Central memory CD8-positive, alpha-beta T cell (primary cell): ENCODE data around the gene HSD11B2.

Experiments used
- ATAC-seq: fragments of 150-1000 bp; cut with Tn5 transposase; replicated peaks from 2 replicates; pipeline ENCODE4 v1.10.0; 2022; ENCODE audit warnings: mild to moderate bottlenecking, moderate FRiP score, moderate number of reproducible peaks; ENCODE audit not compliant: poor library complexity, severe bottlenecking; ENCODE audit errors: extremely low read depth
- DNase-seq, 2 donors: peaks; one replicate each; pipeline ENCODE4 v3.0.0; 2021; ENCODE audit warnings: low spot score in 2 of 2
- H3K27ac Mint-ChIP-seq: one replicate; pipeline ENCODE4 v1.8.0; 2022; ENCODE audit warnings: low read depth, mild to moderate bottlenecking, moderate library complexity, mixed read lengths
- H3K27me3 Mint-ChIP-seq: one replicate; pipeline ENCODE4 v1.8.0; 2022; ENCODE audit warnings: mixed read lengths
- H3K36me3 Mint-ChIP-seq: one replicate; pipeline ENCODE4 v1.8.0; 2022; ENCODE audit warnings: mild to moderate bottlenecking, moderate library complexity, mixed read lengths; ENCODE audit not compliant: insufficient read depth
- H3K4me1 Mint-ChIP-seq: one replicate; pipeline ENCODE4 v1.8.0; 2022; ENCODE audit warnings: mixed read lengths
- H3K4me3 Mint-ChIP-seq: one replicate; pipeline ENCODE4 v1.8.0; 2022; ENCODE audit warnings: mild to moderate bottlenecking, moderate library complexity, mixed read lengths
- H3K9me3 Mint-ChIP-seq: one replicate; pipeline ENCODE4 v1.8.0; 2022; ENCODE audit warnings: mixed read lengths

The HSD11B2 gene

GRCh38 chr16:67459066-67459860 is 28.3 kb downstream of the HSD11B2 start:
- ATAC-seq (no peak), DNase-seq (no peak)
- peaks cover 4% of the 10 kb centered on the region for H3K36me3 Mint-ChIP-seq
- H3K9me3 Mint-ChIP-seq, result no peaks in the 10 kb centered on the region
- H3K4me3 Mint-ChIP-seq, result no peak overlapping the region
- H3K4me1 Mint-ChIP-seq, result peaks cover 51% of the 10 kb centered on the region
- no peaks in the 10 kb centered on the region for H3K27me3 Mint-ChIP-seq
- peak overlapping the region; percentile 59 for H3K27ac Mint-ChIP-seq

GRCh38 chr16:67459861-67460150 is 28.9 kb downstream of the HSD11B2 start:
- Mint-ChIP-seq H3K4me1 (peaks cover 54% of the 10 kb centered on the region), H3K4me3 (no peak overlapping the region), H3K9me3 (no peaks in the 10 kb centered on the region), H3K27me3 (no peaks in the 10 kb centered on the region), H3K36me3 (peaks cover 5% of the 10 kb centered on the region), H3K27ac (no peak overlapping the region)
- ATAC-seq (no peak), DNase-seq (no peak)

GRCh38 chr16:67460168-67460567 is 29.2 kb downstream of the HSD11B2 start:
- Mint-ChIP-seq H3K4me3 (no peak overlapping the region), H3K4me1 (peaks cover 53% of the 10 kb centered on the region)
- no peak for DNase-seq

GRCh38 chr16:67460961-67461360 is 30.0 kb downstream of the HSD11B2 start:
- Mint-ChIP-seq H3K4me1 (peaks cover 59% of the 10 kb centered on the region), H3K27ac (peak overlapping the region; percentile 19), H3K4me3 (no peak overlapping the region), H3K9me3 (no peaks in the 10 kb centered on the region), H3K36me3 (peaks cover 7% of the 10 kb centered on the region), H3K27me3 (no peaks in the 10 kb centered on the region)
- ATAC-seq (no peak), DNase-seq (no peak)

More at GRCh38 chr16:67460168-67460567, 29.2 kb downstream of the HSD11B2 start:
- Mint-ChIP-seq H3K27ac (no peak overlapping the region), H3K36me3 (peaks cover 6% of the 10 kb centered on the region), H3K27me3 (no peaks in the 10 kb centered on the region), H3K9me3 (no peaks in the 10 kb centered on the region)
- no peak for ATAC-seq

- H3K36me3 Mint-ChIP-seq, result peaks cover 9% of the 10 kb centered on the region
- H3K27me3 Mint-ChIP-seq, result no peaks in the 10 kb centered on the region
- DNase-seq (no peak), ATAC-seq (no peak)
- H3K4me3 Mint-ChIP-seq, result no peak overlapping the region
- H3K27ac Mint-ChIP-seq, result peak overlapping the region; percentile 19
- H3K4me1 Mint-ChIP-seq, result peaks cover 58% of the 10 kb centered on the region
- no peaks in the 10 kb centered on the region for H3K9me3 Mint-ChIP-seq
Observed at GRCh38 chr16:67461600-67462278, 30.8 kb downstream of the HSD11B2 start.

- peaks cover 7% of the 10 kb centered on the region for H3K36me3 Mint-ChIP-seq
- no peak for ATAC-seq
- no peak overlapping the region for H3K27ac Mint-ChIP-seq
- no peaks in the 10 kb centered on the region for H3K27me3 Mint-ChIP-seq
- H3K4me1 Mint-ChIP-seq, result peaks cover 57% of the 10 kb centered on the region
- no peak for DNase-seq
- H3K9me3 Mint-ChIP-seq, result no peaks in the 10 kb centered on the region
- H3K4me3 Mint-ChIP-seq, result no peak overlapping the region
Observed at GRCh38 chr16:67462279-67462655, 31.3 kb downstream of the HSD11B2 start.

- no peak for ATAC-seq
- H3K36me3 Mint-ChIP-seq, result peaks cover 12% of the 10 kb centered on the region
- H3K27ac Mint-ChIP-seq, result no peak overlapping the region
- peaks cover 60% of the 10 kb centered on the region for H3K4me1 Mint-ChIP-seq
- no peaks in the 10 kb centered on the region for H3K9me3 Mint-ChIP-seq
- DNase-seq, result no peak
- H3K27me3 Mint-ChIP-seq, result no peaks in the 10 kb centered on the region
- no peak overlapping the region for H3K4me3 Mint-ChIP-seq
Observed at GRCh38 chr16:67463059-67463458, 32.1 kb downstream of the HSD11B2 start.

DNA sequence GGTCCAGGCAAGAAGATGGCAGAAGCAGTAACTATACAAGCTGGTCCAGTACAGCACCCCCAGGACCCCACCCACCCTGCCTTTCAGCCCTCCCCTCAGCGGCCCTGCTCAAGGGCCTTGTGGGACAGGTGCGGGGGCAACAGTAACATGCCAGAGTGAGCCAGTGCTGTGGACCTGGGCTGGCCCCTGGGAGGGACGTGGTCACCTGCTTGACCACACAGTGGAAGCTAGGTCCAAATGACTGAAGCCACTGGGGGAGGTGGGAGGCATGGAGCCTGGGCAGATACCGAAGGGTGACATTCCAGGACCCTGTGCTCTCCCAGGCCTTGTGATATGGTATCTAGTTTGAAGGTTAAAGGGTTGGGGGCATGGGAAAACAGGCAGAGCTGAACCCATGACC is 32.8 kb downstream of the HSD11B2 start:
- Mint-ChIP-seq H3K9me3 (no peaks in the 10 kb centered on the region), H3K4me3 (no peak overlapping the region), H3K36me3 (peaks cover 10% of the 10 kb centered on the region), H3K27me3 (no peaks in the 10 kb centered on the region), H3K4me1 (peaks cover 63% of the 10 kb centered on the region), H3K27ac (no peak overlapping the region)
- ATAC-seq, result no peak
- DNase-seq, result no peak

- Mint-ChIP-seq H3K4me3 (no peak overlapping the region), H3K36me3 (peaks cover 9% of the 10 kb centered on the region), H3K27ac (no peak overlapping the region), H3K9me3 (no peaks in the 10 kb centered on the region), H3K27me3 (no peaks in the 10 kb centered on the region), H3K4me1 (peaks cover 60% of the 10 kb centered on the region)
- no peak for DNase-seq
- ATAC-seq, result no peak
Observed at GRCh38 chr16:67464565-67464964, 33.6 kb downstream of the HSD11B2 start.

DNA sequence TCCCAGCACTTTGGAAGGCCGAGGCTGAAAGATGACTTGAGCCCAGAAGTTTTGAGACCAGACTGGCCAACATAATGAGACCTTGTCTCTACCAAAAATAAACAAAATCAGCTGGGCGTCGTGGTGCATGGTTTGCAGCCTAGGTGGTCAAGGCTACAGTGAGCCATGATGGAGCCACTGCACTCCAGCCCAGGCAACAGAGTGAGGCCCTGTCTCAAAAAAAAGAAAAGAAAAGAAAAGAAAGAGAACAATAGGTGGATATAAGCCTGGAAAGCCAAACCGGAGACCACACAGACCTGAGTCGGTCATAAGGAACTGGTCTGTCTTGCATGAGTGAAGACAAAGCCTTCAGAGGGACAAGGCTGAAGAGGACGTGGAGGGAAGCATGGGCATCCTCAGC is 35.7 kb downstream of the HSD11B2 start:
- DNase-seq (no peak), ATAC-seq (no peak)
- no peaks in the 10 kb centered on the region for H3K27me3 Mint-ChIP-seq
- H3K4me3 Mint-ChIP-seq, result no peak overlapping the region
- no peaks in the 10 kb centered on the region for H3K9me3 Mint-ChIP-seq
- peaks cover 9% of the 10 kb centered on the region for H3K36me3 Mint-ChIP-seq
- peaks cover 68% of the 10 kb centered on the region for H3K4me1 Mint-ChIP-seq
- H3K27ac Mint-ChIP-seq, result no peak overlapping the region

- Mint-ChIP-seq H3K36me3 (peaks cover 11% of the 10 kb centered on the region), H3K4me3 (no peak overlapping the region), H3K4me1 (peaks cover 72% of the 10 kb centered on the region), H3K9me3 (no peaks in the 10 kb centered on the region), H3K27ac (no peak overlapping the region), H3K27me3 (no peaks in the 10 kb centered on the region)
- ATAC-seq, result no peak
- no peak for DNase-seq
Observed at GRCh38 chr16:67468731-67469130, 37.8 kb downstream of the HSD11B2 start.

- Mint-ChIP-seq H3K27me3 (no peaks in the 10 kb centered on the region), H3K36me3 (peaks cover 12% of the 10 kb centered on the region), H3K4me3 (no peak overlapping the region), H3K4me1 (peaks cover 72% of the 10 kb centered on the region), H3K27ac (peak overlapping the region; percentile 2), H3K9me3 (no peaks in the 10 kb centered on the region)
- ATAC-seq (no peak), DNase-seq (no peak)
Observed at GRCh38 chr16:67470359-67470758, 39.4 kb downstream of the HSD11B2 start.

DNA sequence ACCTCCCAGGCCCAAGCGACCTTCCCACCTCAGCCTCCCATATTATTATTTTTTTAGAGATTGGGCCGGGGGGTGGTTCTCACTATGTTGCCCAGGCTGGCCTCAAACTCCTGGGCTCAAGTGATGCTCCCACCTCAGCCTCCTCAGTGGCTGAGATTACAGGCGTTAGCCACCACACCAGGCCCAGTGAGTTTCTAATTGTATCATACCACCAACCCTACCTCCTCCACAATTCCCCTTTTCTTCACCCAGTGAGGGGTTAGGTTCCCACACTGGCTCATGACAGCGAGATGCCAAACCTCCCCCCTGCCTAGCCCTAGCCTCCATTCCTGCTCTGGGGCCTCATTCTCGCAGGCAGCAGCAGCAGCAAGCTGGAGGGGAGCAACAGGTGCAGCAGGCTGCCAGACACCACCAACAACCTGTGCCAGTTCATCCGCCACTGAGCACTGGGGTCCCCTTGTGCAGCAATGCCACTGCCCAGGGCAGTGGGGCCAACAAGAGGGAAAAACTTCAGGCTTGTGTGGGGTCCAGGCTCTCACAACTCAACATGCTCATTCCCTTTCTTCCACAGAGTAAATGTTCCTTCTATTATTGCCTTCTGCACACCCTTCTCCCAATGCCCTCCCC is 41.0 kb downstream of the HSD11B2 start:
- Mint-ChIP-seq H3K36me3 (peaks cover 10% of the 10 kb centered on the region), H3K27me3 (no peaks in the 10 kb centered on the region), H3K4me3 (no peak overlapping the region), H3K27ac (peak overlapping the region; percentile 36), H3K9me3 (no peaks in the 10 kb centered on the region), H3K4me1 (peaks cover 60% of the 10 kb centered on the region)
- no peak for ATAC-seq
- no peak for DNase-seq
